ENCODE results near the gene TMEM161B.

TMEM161B gene

DNA sequence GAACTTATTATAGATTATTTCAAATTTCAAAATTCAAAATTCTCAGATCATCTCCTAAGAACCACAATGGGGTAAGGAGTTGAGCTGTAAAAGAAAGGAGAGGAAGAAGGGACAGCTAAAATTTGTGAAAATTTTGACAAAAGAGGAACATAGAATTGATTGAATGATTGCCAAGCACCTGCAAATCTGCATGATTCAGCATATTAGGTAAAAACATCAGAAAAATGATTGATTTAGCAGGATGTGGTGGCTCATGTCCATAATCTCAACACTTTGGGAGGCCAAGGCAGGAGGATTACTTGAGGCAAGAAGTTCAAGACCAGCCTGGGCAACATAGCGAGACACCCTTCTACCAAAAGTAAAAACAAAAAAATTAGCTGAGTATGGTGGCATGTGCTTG, 14.3 kb downstream of the TMEM161B start:
- no peak overlapping the region for H3K4me3 ChIP-seq (ENCODE audit: low read length, poor library complexity, severe bottlenecking)
- peaks cover 15% of the 10 kb centered on the region for H3K4me1 ChIP-seq (ENCODE audit: insufficient read depth, low read length, poor library complexity, severe bottlenecking)
- H3K27me3 ChIP-seq (ENCODE audit: insufficient read depth, low read length, poor library complexity, severe bottlenecking), result no peaks in the 10 kb centered on the region
- H3K36me3 ChIP-seq (ENCODE audit: insufficient read depth, low read length), result no peaks in the 10 kb centered on the region
- no peaks in the 10 kb centered on the region for H3F3A ChIP-seq (ENCODE audit: low read depth)
- H3K9ac ChIP-seq (ENCODE audit: low read depth, low read length, poor library complexity, severe bottlenecking), result no peak overlapping the region
- H3K4me2 ChIP-seq (ENCODE audit: low read depth, low read length, poor library complexity, severe bottlenecking), result no peak overlapping the region
- no peaks in the 10 kb centered on the region for H3K9me3 ChIP-seq (ENCODE audit: insufficient read depth, low read depth, low read length)
- peaks cover 99% of the 10 kb centered on the region for H3K79me2 ChIP-seq (ENCODE audit: insufficient read depth, low read length)
- H2AFZ ChIP-seq (ENCODE audit: low read length), result no peak overlapping the region
- peaks cover 30% of the 10 kb centered on the region for H4K20me1 ChIP-seq (ENCODE audit: insufficient read depth, low read length, poor library complexity, severe bottlenecking)
- H3K9me2 ChIP-seq (replicated peaks; ENCODE audit: low read depth, low read length), result no peaks in the 10 kb centered on the region
- TF ChIP-seq EZH2phosphoT487 (IDR thresholded peaks at IDR 0.05; ENCODE audit: borderline replicate concordance), result no peak
- TF ChIP-seq CTCF (conservative IDR thresholded peaks at IDR 0.05; ENCODE audit: low read length), result no peak

DNA sequence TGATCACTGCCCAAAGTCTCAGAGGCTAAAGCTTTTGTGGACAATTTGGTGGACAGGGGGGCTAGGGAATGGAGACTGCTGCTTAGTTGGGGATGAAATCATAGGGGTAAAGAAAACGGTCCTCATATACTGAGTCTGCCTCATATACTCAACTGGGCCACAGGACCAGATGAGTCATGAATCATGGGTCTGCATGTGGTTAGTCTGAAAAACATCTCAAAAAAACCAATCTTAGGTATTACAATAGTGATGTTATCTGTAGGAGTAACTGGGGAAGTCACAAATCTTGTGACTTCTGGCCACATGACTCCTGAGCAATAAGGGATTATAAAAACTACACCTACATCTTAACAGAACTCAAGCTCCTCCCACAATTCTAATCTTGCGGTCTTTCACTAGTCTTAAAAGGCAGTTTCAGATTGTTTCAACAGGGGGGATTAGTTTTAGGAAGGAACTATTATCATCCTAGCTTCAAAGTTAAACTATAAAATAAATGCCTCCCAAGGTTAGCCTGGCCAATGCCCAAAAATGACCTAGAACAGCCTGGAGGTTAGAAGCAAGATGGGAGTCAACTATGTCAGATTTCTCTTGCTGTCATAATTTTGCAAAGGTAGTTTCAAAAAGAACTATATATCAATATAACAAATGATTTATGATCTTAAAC, 17.5 kb downstream of the TMEM161B start:
- H3K27me3 ChIP-seq (ENCODE audit: insufficient read depth, low read length, poor library complexity, severe bottlenecking), result no peaks in the 10 kb centered on the region
- peaks cover 22% of the 10 kb centered on the region for H3K4me1 ChIP-seq (ENCODE audit: insufficient read depth, low read length, poor library complexity, severe bottlenecking)
- H3F3A ChIP-seq (ENCODE audit: low read depth), result no peaks in the 10 kb centered on the region
- H3K79me2 ChIP-seq (ENCODE audit: insufficient read depth, low read length), result peaks cover 97% of the 10 kb centered on the region
- TF ChIP-seq EZH2phosphoT487 (IDR thresholded peaks at IDR 0.05; ENCODE audit: borderline replicate concordance) (no peak), CTCF (conservative IDR thresholded peaks at IDR 0.05; ENCODE audit: low read length) (no peak)
- no peak overlapping the region for H2AFZ ChIP-seq (ENCODE audit: low read length)
- H3K9me3 ChIP-seq (ENCODE audit: insufficient read depth, low read depth, low read length), result no peaks in the 10 kb centered on the region
- no peak overlapping the region for H3K9ac ChIP-seq (ENCODE audit: low read depth, low read length, poor library complexity, severe bottlenecking)
- no peaks in the 10 kb centered on the region for H3K36me3 ChIP-seq (ENCODE audit: insufficient read depth, low read length)
- no peaks in the 10 kb centered on the region for H3K9me2 ChIP-seq (replicated peaks; ENCODE audit: low read depth, low read length)
- peaks cover 15% of the 10 kb centered on the region for H4K20me1 ChIP-seq (ENCODE audit: insufficient read depth, low read length, poor library complexity, severe bottlenecking)
- H3K4me3 ChIP-seq (ENCODE audit: low read length, poor library complexity, severe bottlenecking), result no peak overlapping the region
- no peak overlapping the region for H3K4me2 ChIP-seq (ENCODE audit: low read depth, low read length, poor library complexity, severe bottlenecking)

- Histone ChIP-seq H3F3A (ENCODE audit: low read depth) (no peaks in the 10 kb centered on the region), H2AFZ (ENCODE audit: low read length) (no peak overlapping the region), H3K9me3 (ENCODE audit: insufficient read depth, low read depth, low read length) (no peaks in the 10 kb centered on the region), H3K4me2 (ENCODE audit: low read depth, low read length, poor library complexity, severe bottlenecking) (no peak overlapping the region), H3K79me2 (ENCODE audit: insufficient read depth, low read length) (peaks cover 94% of the 10 kb centered on the region), H3K4me3 (ENCODE audit: low read length, poor library complexity, severe bottlenecking) (no peak overlapping the region), H3K9ac (ENCODE audit: low read depth, low read length, poor library complexity, severe bottlenecking) (no peak overlapping the region), H3K27me3 (ENCODE audit: insufficient read depth, low read length, poor library complexity, severe bottlenecking) (no peaks in the 10 kb centered on the region), H4K20me1 (ENCODE audit: insufficient read depth, low read length, poor library complexity, severe bottlenecking) (peaks cover 14% of the 10 kb centered on the region), H3K9me2 (replicated peaks; ENCODE audit: low read depth, low read length) (no peaks in the 10 kb centered on the region), H3K4me1 (ENCODE audit: insufficient read depth, low read length, poor library complexity, severe bottlenecking) (peaks cover 23% of the 10 kb centered on the region), H3K36me3 (ENCODE audit: insufficient read depth, low read length) (no peaks in the 10 kb centered on the region)
- TF ChIP-seq CTCF (conservative IDR thresholded peaks at IDR 0.05; ENCODE audit: low read length), result no peak
- TF ChIP-seq EZH2phosphoT487 (IDR thresholded peaks at IDR 0.05; ENCODE audit: borderline replicate concordance), result no peak
Measured at GRCh38 chr5:88250010-88250409, 18.6 kb downstream of the TMEM161B start.
